HG03139 (cell line): ENCODE measurements around the gene CDKAL1.
"Not testable (repeated sequence)": the region's sequence is repeated elsewhere in the genome, so short reads cannot be mapped to it uniquely, and the experiment has no call there.

Experiments used
- ATAC-seq: cut with Tn5 transposase; IDR thresholded peaks from one replicate; pipeline ENCODE4 v1.9.1; 2021; ENCODE audit not compliant: unreplicated experiment

CDKAL1 gene

DNA sequence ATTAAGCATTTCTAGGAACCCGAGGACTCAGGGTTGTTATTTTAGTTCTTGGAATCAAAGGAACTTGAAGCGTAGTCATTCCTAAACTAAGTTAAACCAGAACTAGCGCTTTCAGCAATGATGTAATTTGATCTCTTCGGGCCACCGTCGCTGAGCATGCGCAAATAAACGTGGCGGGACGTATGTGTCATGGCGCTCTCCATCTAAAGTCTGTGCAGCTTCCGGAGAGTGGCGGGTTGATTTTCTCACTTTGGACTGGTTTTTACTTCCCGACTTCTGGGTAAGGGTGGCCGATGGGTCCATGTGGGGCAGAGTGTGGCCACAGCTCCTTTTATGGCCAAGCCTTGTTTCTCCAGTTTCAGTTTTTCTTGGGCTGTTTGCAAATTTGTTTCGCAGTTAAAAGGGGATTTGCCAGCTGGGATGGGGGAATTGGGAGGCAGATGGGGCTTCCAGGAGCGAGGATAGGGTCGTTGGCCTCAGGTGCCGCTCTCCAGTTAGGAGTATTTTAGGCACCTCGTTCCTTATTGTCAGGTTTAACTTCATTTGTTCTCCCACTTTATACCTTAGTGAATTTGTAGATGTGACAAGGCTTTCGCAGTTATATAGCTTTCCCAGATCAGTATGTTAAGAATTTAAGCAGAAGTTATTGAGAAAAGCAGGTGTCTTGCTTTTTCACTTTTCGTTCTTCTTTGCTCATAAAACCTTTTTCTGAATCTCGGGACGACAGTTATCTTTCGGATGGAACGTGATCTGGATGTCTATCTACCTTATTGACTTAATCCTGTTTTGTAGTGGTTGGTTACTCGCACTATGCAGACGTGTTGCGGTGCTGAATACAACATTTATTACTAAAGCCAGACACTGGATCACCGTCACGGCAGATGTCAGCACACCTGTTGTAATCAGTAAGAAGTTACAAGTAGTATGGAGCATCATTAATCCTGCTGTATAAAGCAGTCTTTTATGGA lies at the start of gene CDKAL1:
CDKAL1 (plus strand) TSS at position 163 of the 968 bp plus-strand sequence. CDS start 11,894 bp downstream, outside the sequence.
- peak; percentile 89 for ATAC-seq

DNA sequence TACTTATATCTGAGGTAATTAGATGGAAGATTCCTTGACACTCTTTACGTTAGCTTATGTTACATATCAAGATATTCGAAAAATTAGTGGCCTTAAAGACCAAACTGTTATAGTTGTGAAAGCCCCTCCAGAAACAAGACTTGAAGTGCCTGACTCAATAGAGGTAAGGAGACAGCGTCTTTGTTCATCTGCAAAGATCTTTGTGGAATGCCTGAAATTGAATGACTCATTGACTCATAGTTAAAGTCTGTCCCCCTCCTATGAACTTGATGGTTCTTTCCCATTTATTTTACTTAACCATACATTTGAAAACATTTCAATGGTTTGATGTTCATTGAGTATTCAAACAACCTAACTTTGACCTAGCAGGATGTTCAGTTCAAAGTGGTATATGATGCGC lies 47.6 kb upstream of the CDKAL1 start:
- no peak for ATAC-seq

- no peak for ATAC-seq
Observed at GRCh38 chr6:20487669-20488375, 46.4 kb upstream of the CDKAL1 start.

- ATAC-seq, result no peak
Observed at GRCh38 chr6:20490591-20490990, 43.7 kb upstream of the CDKAL1 start.

DNA sequence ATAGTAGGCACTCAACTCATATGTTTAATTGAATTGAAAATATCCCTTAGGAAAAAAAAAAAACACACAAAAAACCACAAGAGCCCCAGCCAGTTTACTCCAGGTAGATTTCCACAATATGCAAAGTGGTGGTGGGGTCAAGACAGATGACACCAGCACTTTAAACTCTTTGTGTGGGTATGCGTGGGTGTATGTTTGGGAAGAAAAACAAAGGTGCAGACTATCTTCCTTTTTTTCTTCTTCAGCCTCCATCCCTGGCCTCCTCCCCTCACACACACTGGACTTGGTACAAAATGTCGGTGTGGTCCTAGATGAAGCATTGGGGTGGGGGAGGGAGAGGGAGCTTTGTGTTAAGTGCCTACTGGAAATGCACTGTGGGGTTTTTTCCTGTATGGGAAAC lies 42.2 kb upstream of the CDKAL1 start:
- ATAC-seq, result no peak

DNA sequence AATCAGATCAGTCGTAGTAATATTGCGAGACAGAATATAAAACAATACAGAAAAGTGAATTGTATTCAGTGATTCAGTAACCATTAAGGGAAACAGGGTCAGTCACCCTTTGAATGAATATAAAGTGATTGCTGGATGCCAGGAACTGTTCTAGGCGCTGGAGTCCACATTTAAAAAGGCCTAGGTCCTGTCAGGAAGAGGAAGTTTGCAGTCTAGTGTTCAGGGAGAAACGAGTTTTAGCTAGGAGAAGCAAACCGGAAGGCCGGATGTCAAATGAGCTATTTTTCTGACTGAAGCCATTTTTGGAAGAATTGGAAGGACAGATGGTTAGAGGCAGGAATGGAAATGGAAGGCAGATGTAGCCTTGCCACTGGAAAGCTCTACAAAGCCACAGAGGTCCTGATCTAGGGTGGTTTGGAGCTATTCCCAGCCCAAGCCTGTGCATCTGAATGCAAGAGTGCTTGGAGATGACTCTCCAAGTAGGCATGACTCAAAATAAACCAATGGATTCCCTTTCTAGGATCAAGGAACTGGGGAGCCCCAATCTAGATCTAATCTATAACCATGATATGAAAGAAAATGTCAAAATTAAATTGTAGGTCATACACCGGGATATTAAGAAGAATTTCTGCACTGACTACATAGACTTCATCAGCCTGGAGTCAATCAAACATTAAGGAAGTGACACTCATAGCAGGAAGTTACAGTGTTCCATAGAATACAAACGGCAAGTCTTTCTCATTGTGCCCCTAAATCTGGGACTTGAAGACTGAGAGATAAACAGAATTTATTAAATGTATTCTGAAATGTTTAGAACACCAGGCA lies 36.8 kb upstream of the CDKAL1 start:
- ATAC-seq, result no peak

DNA sequence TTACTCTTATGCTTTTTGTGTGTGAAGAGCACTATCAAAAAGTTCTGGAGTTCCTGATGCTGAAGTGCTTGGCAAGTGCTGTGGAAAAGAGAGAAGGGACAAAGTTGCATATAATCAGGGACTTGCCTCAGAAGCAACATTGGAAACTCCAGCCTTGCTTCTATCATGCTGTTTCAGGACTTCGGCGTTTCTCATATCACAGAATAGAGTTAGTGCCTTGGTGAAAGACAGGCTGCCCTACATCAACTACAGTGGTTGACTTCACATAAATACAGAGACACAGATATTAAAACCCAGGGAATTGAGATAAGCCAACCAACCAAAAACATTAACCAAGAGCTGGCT lies 36.2 kb upstream of the CDKAL1 start:
- ATAC-seq, result no peak

DNA sequence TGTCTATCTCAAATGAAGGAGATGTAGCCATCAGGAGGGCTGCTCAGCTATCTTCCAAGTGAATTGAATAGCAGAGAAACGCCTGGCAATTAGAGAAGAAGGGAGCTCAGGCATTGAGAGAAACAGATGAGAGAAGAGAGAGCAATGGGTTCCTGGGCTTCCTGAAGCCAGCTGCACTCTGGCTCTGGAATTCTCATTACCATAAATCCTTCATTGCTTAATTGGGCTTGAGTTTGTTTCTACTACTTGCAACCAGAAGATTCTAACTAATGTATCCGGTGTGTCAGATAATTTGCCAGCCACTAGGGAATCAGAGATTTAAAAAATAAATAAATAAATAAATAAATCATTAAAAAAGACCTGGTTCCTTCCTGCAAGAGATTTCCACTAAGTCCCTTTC lies 25.0 kb upstream of the CDKAL1 start:
- ATAC-seq, result no peak

DNA sequence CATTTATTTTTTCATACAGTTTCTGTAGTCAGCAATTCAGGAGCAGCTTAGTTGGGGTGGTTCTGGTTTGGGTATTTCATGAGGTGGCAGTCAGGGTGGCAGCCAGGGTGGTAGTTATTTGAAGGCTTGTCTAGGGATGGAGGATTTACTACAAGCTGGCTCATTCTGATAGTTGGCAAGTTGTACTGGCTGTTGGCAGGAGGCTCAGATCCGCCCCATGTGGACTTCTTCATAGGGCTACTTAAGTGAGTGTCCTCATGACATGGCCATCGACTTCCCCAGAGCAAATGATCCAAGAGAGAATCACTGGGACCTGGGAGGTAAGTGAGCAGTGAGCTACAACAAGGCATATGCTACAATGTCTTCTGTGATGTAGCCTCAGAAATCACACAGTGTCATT lies 22.4 kb upstream of the CDKAL1 start:
- ATAC-seq, result no peak

GRCh38 chr6:20525208-20525607 lies 9.0 kb upstream of the CDKAL1 start:
- ATAC-seq, result not testable (repeated sequence)

DNA sequence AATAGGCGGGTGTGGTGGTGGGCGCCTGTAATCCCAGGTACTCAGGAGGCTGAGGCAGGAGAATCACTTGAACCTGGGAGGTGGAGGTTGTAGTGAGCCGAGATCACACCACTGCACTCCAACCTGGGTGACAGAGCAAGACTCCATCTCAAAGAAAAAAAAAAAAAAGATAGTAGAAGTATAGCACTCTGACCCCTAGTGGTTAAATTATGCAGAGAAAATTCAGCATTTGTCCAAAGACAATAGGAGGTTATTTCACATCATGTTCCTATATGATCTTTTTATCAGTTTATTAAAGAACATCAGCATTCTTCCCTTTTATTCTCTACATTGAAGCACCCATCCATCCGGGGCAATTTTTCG lies 5.2 kb upstream of the CDKAL1 start:
- ATAC-seq, result not testable (repeated sequence)

DNA sequence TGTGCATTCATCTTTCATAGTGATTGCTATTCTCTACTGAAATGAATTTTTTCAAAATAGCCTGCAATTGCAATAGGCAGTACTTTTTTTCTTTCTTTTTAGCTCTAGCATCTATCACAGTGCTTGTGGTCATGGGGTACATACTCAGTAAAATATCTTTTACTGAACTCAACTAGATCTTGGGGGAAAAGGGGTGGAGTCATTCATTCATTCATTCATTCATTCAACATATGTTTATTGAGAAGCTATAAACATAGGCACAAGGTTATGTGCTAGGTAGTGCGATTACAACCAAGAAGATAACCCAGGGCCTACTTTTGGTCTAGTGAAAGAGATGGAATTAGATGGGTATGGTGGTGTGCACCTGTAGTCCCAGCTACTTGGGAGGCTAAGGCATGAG lies 1.4 kb upstream of the CDKAL1 start:
- ATAC-seq, result no peak

GRCh38 chr6:20533746-20534294 lies 437 bp upstream of the CDKAL1 start:
- ATAC-seq, result peak; percentile 3

GRCh38 chr6:20538131-20538662 lies 3.9 kb downstream of the CDKAL1 start:
- ATAC-seq, result no peak

DNA sequence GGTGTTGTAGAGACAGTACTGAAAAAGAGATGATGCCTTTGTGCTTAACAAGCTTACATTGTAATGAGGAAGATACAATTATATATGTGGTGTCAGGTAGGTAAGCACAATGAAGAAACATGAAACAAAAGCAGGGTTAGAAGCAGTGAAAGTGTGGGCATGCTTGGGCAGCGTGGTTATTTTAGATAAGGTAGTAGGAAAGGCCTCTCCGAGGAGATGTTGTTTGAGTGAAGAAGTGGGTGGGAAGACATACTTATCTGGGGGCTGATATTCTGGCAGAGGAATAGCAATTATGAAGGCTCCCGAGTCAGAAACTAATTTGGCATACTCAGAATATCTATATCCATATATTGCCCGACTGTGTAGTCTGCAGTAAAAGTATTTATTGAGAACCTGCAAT lies 4.7 kb downstream of the CDKAL1 start:
- ATAC-seq, result no peak

DNA sequence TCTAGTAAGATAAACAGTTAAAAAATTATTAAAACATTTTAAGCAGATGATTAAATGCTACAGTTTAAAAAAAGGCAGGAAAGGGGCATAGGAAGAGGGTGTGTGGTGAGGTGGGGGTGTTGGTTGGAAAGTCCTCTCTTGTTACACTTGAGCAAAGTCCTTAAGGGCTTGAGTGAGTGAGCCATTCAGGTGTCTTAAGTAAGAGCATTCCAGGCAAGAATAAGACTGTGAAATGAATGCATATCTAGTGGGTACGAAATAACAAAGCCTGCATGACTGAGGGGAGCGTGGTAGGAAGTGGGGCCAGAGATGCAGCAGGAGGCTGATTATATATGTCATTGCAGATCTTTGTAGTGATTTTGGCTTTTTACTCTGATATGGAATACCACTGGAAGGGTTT lies 5.1 kb downstream of the CDKAL1 start:
- ATAC-seq, result no peak

DNA sequence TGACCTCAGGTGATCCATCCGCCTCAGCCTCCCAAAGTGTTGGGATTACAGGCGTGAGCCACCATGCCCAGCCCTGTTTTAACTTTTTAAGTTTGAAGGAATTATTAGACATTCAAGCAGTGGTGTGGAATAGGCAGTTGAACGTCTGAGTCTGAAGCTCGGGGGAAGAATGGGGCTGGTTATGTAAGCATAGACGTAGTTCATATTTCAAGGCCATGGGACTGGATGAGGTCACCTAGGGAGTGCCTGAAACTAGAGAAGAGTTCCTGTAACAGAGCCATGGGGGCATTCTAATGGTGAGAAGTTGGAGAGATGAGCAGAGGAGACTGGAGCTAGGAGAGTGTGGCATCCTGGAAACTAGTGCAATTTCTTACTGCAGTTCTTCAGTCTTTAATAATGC lies 6.4 kb downstream of the CDKAL1 start:
- ATAC-seq, result no peak

DNA sequence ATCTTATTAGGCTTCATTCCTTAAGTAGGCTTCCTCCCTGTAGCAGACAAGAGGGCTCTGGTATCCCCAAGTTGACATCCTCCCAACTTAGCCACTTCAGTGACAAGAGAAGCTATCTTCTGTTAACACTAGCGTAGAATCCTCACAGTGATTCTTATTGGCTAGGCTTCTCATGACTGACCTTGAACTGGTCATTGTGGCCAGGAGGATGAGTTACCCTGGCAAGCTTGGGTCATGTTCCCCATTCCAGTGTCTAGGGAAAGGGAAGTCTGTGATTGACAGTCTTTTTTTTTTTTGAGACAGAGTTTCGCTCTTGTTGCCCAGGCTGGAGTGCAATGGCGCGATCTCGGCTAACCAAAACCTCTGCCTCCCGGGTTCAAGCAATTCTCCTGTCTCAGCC lies 7.1 kb downstream of the CDKAL1 start:
- ATAC-seq, result no peak

DNA sequence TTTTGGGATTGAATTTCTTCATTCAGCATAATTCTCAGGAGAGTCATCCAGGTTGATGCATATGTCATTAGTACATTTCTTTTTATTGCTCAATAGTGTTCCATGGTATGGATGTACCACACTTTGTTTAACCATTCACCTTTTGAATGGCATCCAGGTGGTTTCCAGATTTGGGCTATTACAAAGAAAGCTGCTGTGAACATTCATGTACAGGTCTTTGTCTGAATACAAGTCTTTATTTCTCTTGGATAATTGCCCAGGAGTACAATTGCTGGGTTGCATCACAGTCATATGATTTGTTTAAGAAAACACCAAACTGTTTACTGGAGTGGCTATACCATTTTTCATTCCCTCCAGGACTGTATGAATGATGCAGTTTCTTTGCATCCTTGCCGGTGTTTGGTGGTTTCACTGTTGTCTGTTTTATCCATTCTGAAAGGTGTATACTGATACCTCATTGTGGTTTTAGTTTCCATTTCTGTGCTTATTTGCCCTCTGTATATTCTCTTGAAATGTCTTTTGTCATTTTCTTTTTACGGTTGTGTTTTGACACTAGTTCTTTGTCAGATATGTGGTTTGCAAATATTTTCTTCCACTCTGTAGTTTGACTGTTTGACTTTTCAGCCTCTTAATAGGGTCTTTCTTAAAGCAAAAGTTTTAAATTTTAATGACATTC lies 8.8 kb downstream of the CDKAL1 start:
- ATAC-seq, result peak; percentile 98

- no peak for ATAC-seq
Observed at GRCh38 chr6:20548264-20548663, 14.0 kb downstream of the CDKAL1 start.
